Cardiac fibroblast (primary cell): ENCODE results near the gene PAPPA2.
"Not testable (repeated sequence)": the region's sequence is repeated elsewhere in the genome, so short reads cannot be mapped to it uniquely, and the experiment has no call there.

Source experiments
- DNase-seq, 2 donors: peaks; one replicate each; pipeline versions ENCODE4 v3.0.0 to v3.0.0-alpha.2; 2010; ENCODE audit warnings: low read depth in 2 of 2
- H3K4me3 ChIP-seq, 2 donors: replicated peaks in 1 of 2; 1 replicate in 1 of 2; 2 replicates in 1 of 2; pipeline ENCODE4 v1.5.1; 2011; ENCODE audit warnings: low read depth in 2 of 2, low read length in 2 of 2, mild to moderate bottlenecking in 2 of 2, moderate library complexity in 1 of 2
- CTCF ChIP-seq: IDR thresholded peaks from one replicate; pipeline ENCODE4 v1.5.1; 2011; ENCODE audit warnings: low read depth, mild to moderate bottlenecking, low read length, inconsistent platforms

Gene PAPPA2

GRCh38 chr1:176609556-176610408 is 146.8 kb downstream of the PAPPA2 start:
- no peak overlapping the region for H3K4me3 ChIP-seq
- no peak for TF ChIP-seq CTCF
- DNase-seq: peak in 1 of 2 donors; percentile 13

GRCh38 chr1:176612791-176613190 is 149.8 kb downstream of the PAPPA2 start:
- H3K4me3 ChIP-seq: no peak overlapping the region
- TF ChIP-seq CTCF: no peak
- DNase-seq: no peak

- no peak for TF ChIP-seq CTCF
- DNase-seq: no peak
- no peak overlapping the region for H3K4me3 ChIP-seq
These were observed 154.9 kb downstream of the PAPPA2 start for GRCh38 chr1:176617881-176618280.

GRCh38 chr1:176619261-176619660 is 156.3 kb downstream of the PAPPA2 start:
- H3K4me3 ChIP-seq: no peak overlapping the region
- TF ChIP-seq CTCF: no peak
- DNase-seq: no peak

GRCh38 chr1:176625365-176625764 is 162.4 kb downstream of the PAPPA2 start:
- H3K4me3 ChIP-seq: no peak overlapping the region
- DNase-seq: no peak
- TF ChIP-seq CTCF: no peak

GRCh38 chr1:176626572-176627061 is 163.6 kb downstream of the PAPPA2 start:
- no peak for DNase-seq
- no peak for TF ChIP-seq CTCF
- no peak overlapping the region for H3K4me3 ChIP-seq

- H3K4me3 ChIP-seq: no peak overlapping the region
- TF ChIP-seq CTCF: no peak
- no peak for DNase-seq
These were observed 165.8 kb downstream of the PAPPA2 start for GRCh38 chr1:176628775-176629174.

- H3K4me3 ChIP-seq, DNase-seq: not testable (repeated sequence)
These were observed 171.8 kb downstream of the PAPPA2 start for GRCh38 chr1:176634733-176635132.
